HEK293 (cell line): ENCODE results near the gene RPS18.
A peak's percentile ranks its signal among the peaks of the same experiment; 100 is the strongest.

Source experiments
- CTCF ChIA-PET: fragments of 350-600 bp; formaldehyde crosslinking; extraction: SDS; loops from one replicate; lab custom pipeline; 2021; ENCODE audit warnings: antibody characterized with exemption; lab: Yijun Ruan, JAX
- POLR2A ChIA-PET: fragments of 300-600 bp; formaldehyde crosslinking; extraction: SDS; loops from one replicate; lab custom pipeline; 2020; ENCODE audit warnings: antibody characterized with exemption, inconsistent platforms; lab: Yijun Ruan, JAX
- H3K27ac ChIP-seq: fragments of 200-500 bp; sonication (Bioruptor generic); 2 replicates; pipeline ENCODE4 v1.5.1; 2014; ENCODE audit warnings: low read depth, low read length, control low read depth, inconsistent platforms; ENCODE audit errors: extremely low read depth
- H3K36me3 ChIP-seq, 2 experiments: fragments of 200-500 bp in 1 of 2; sonication (Bioruptor generic) in 1 of 2; 1 replicate in 1 of 2; 2 replicates in 1 of 2; pipeline ENCODE4 v1.5.1; 2014 to 2017; ENCODE audit warnings: inconsistent platforms in 2 of 2, low read length in 2 of 2; ENCODE audit not compliant: control insufficient read depth in 2 of 2, insufficient read depth in 1 of 2
- H3K4me1 ChIP-seq: fragments of 200-500 bp; sonication (Bioruptor generic); 2 replicates; pipeline ENCODE4 v1.5.1; 2014; ENCODE audit warnings: mild to moderate bottlenecking, low read length, inconsistent platforms; ENCODE audit not compliant: control insufficient read depth, insufficient read depth
- H3K4me3 ChIP-seq: 2 replicates; pipeline ENCODE4 v1.5.1; 2011; ENCODE audit warnings: low read depth, mild to moderate bottlenecking, control low read depth, low read length, moderate library complexity
- H3K9me3 ChIP-seq: fragments of 200-500 bp; sonication (Bioruptor generic); 2 replicates; pipeline ENCODE4 v1.5.1; 2014; ENCODE audit warnings: low read depth, low read length, inconsistent platforms; ENCODE audit not compliant: control insufficient read depth, insufficient read depth
- GLIS2 ChIP-seq: fragments of 450-650 bp; formaldehyde crosslinking; IDR thresholded peaks from 2 replicates; pipeline ENCODE4 v1.5.1; 2016; ENCODE audit warnings: missing biosample characterization, missing genetic modification characterization
- INSM2 ChIP-seq: fragments of 450-650 bp; formaldehyde crosslinking; IDR thresholded peaks from 2 replicates; pipeline ENCODE4 v1.5.1; 2016; ENCODE audit warnings: missing biosample characterization, missing genetic modification characterization
- KLF1 ChIP-seq: fragments of 450-650 bp; formaldehyde crosslinking; IDR thresholded peaks from 2 replicates; pipeline ENCODE4 v1.5.1; 2016; ENCODE audit warnings: missing biosample characterization, missing genetic modification characterization
- PRDM6 ChIP-seq: fragments of 450-650 bp; formaldehyde crosslinking; IDR thresholded peaks from 2 replicates; pipeline ENCODE4 v1.5.1; 2017; ENCODE audit warnings: missing biosample characterization, missing genetic modification characterization
- REPIN1 ChIP-seq: fragments of 450-650 bp; formaldehyde crosslinking; IDR thresholded peaks from 2 replicates; pipeline ENCODE4 v1.5.1; 2017; ENCODE audit warnings: missing biosample characterization, missing genetic modification characterization, low read depth
- TSHZ1 ChIP-seq: fragments of 450-650 bp; formaldehyde crosslinking; IDR thresholded peaks from 2 replicates; pipeline ENCODE4 v1.5.1; 2016; ENCODE audit warnings: missing biosample characterization, missing genetic modification characterization, borderline replicate concordance
- YY2 ChIP-seq: fragments of 450-650 bp; formaldehyde crosslinking; IDR thresholded peaks from 2 replicates; pipeline ENCODE4 v1.5.1; 2016; ENCODE audit warnings: missing biosample characterization, missing genetic modification characterization
- ZBTB10 ChIP-seq: fragments of 450-650 bp; formaldehyde crosslinking; IDR thresholded peaks from 2 replicates; pipeline ENCODE4 v1.5.1; 2016; ENCODE audit warnings: missing biosample characterization, missing genetic modification characterization
- ZBTB21 ChIP-seq: fragments of 450-650 bp; formaldehyde crosslinking; IDR thresholded peaks from 2 replicates; pipeline ENCODE4 v1.5.1; 2017; ENCODE audit warnings: missing biosample characterization, missing genetic modification characterization
- ZBTB8A ChIP-seq: fragments of 450-650 bp; formaldehyde crosslinking; IDR thresholded peaks from 2 replicates; pipeline ENCODE4 v1.5.1; 2016; ENCODE audit warnings: missing biosample characterization, missing genetic modification characterization
- ZFP3 ChIP-seq: fragments of 450-650 bp; formaldehyde crosslinking; IDR thresholded peaks from 2 replicates; pipeline ENCODE4 v1.5.1; 2016; ENCODE audit warnings: low read depth, missing biosample characterization, missing genetic modification characterization
- ZNF398 ChIP-seq: fragments of 450-650 bp; formaldehyde crosslinking; IDR thresholded peaks from 2 replicates; pipeline ENCODE4 v1.5.1; 2017; ENCODE audit warnings: missing biosample characterization, missing genetic modification characterization
- ZNF621 ChIP-seq: fragments of 450-650 bp; formaldehyde crosslinking; IDR thresholded peaks from 2 replicates; pipeline ENCODE4 v1.5.1; 2017; ENCODE audit warnings: missing biosample characterization, missing genetic modification characterization
- ZSCAN4 ChIP-seq: fragments of 450-650 bp; formaldehyde crosslinking; IDR thresholded peaks from 2 replicates; pipeline ENCODE4 v1.5.1; 2017; ENCODE audit warnings: missing biosample characterization, missing genetic modification characterization
- ZSCAN5A ChIP-seq: fragments of 450-650 bp; formaldehyde crosslinking; IDR thresholded peaks from 2 replicates; pipeline ENCODE4 v1.5.1; 2016; ENCODE audit warnings: missing biosample characterization, missing genetic modification characterization

Gene RPS18

GRCh38 chr6:33286946-33287914, 15.4 kb downstream of the RPS18 start:
- TF ChIP-seq ZSCAN5A (no peak), ZNF398 (tag by site-specific recombination) (no peak), GLIS2 (tag by site-specific recombination) (no peak)
- no peak overlapping the region for H3K4me3 ChIP-seq
- POLR2A ChIA-PET = interaction anchor here (0.5 to 7.5 kb wide), 5 partner anchors 9 to 18 kb away, joined by 3 to 92 read pairs (median 53); partner anchors contain the start of genes B3GALT4, RGL2, RPS18 and VPS52
- H3K4me1 ChIP-seq = peaks cover 11% of the 10 kb centered on the region; the same call in 1 of the 2 replicates
- peaks cover 20 to 66% of the 10 kb centered on the region in 2 experiments for H3K36me3 ChIP-seq
- CTCF ChIA-PET = interaction anchor here (0.6 to 2.3 kb wide), 6 partner anchors 10 to 139 kb away, joined by 3 to 12 read pairs (median 5); partner anchors contain the start of gene B3GALT4
- no peak overlapping the region for H3K27ac ChIP-seq
- H3K9me3 ChIP-seq = no peaks in the 10 kb centered on the region

GRCh38 chr6:33288141-33288920, 16.5 kb downstream of the RPS18 start:
- peak overlapping the region; percentile 79 for H3K4me3 ChIP-seq
- ChIA-PET POLR2A (interaction anchor here (0.5 to 7.5 kb wide), 13 partner anchors 10 to 317 kb away, joined by 3 to 92 read pairs (median 9); partner anchors contain the start of genes B3GALT4, RGL2, RPS18 and VPS52), CTCF (interaction anchor here (0.7 to 3.6 kb wide), 12 partner anchors 8 to 171 kb away, joined by 3 to 33 read pairs (median 6); partner anchors contain the start of genes B3GALT4, RGL2, RPS18 and RXRB)
- peaks cover 14 to 69% of the 10 kb centered on the region in 2 experiments for H3K36me3 ChIP-seq
- peak overlapping the region; percentile 44 for H3K27ac ChIP-seq
- H3K4me1 ChIP-seq = peaks cover 11% of the 10 kb centered on the region; the same call in 1 of the 2 replicates
- H3K9me3 ChIP-seq = no peaks in the 10 kb centered on the region
- no peak for TF ChIP-seq ZBTB21 (tag by site-specific recombination)
- TF ChIP-seq ZNF621 (tag by site-specific recombination) = no peak
- no peak for TF ChIP-seq TSHZ1 (tag by site-specific recombination)
- TF ChIP-seq REPIN1 (tag by site-specific recombination) = no peak
- TF ChIP-seq PRDM6 = no peak
- no peak for TF ChIP-seq INSM2
- no peak for TF ChIP-seq ZFP3
- no peak for TF ChIP-seq KLF1 (tag by site-specific recombination)
- no peak for TF ChIP-seq YY2
- TF ChIP-seq ZBTB8A (tag by site-specific recombination) = no peak
- TF ChIP-seq ZBTB10 (tag by site-specific recombination) = no peak
- TF ChIP-seq ZSCAN4 = no peak
